Skeletal muscle cell (primary cell): ENCODE results near the gene SFXN3.

Experiments used
- DNase-seq: peaks from one replicate; pipeline ENCODE4 v3.0.0-alpha.2; 2010; ENCODE audit warnings: low read depth
- H3K4me3 ChIP-seq: 2 replicates; pipeline ENCODE4 v1.5.1; 2011; ENCODE audit warnings: low read depth, mild to moderate bottlenecking, control low read depth, low read length, moderate library complexity

SFXN3 gene

GRCh38 chr10:100998991-100999741 is 31.9 kb upstream of the SFXN3 start:
- peak overlapping the region; percentile 89 for H3K4me3 ChIP-seq
- DNase-seq: peak; percentile 47

GRCh38 chr10:100999742-101000126 is 31.3 kb upstream of the SFXN3 start, which contains the start of gene LZTS2:
TSS of gene LZTS2 (plus strand) at chr10:100999808. CDS start at chr10:101002539, 2,731 bp downstream.
- no peak for DNase-seq
- H3K4me3 ChIP-seq: peak within 1 kb of the TSS; percentile 89

- H3K4me3 ChIP-seq: peak overlapping the region; percentile 89
- DNase-seq: no peak
Observed at GRCh38 chr10:101000127-101000914, 30.7 kb upstream of the SFXN3 start.

- peak; percentile 80 for DNase-seq
- H3K4me3 ChIP-seq: peak overlapping the region; percentile 89
Observed at GRCh38 chr10:101000915-101001658, 29.9 kb upstream of the SFXN3 start.

- no peak for DNase-seq
- peak overlapping the region; percentile 89 for H3K4me3 ChIP-seq
Observed at GRCh38 chr10:101001659-101002035, 29.4 kb upstream of the SFXN3 start.

- no peak overlapping the region for H3K4me3 ChIP-seq
- DNase-seq: no peak
Observed at GRCh38 chr10:101002456-101002855, 28.6 kb upstream of the SFXN3 start.

- H3K4me3 ChIP-seq: no peak overlapping the region
- no peak for DNase-seq
Observed at GRCh38 chr10:101003639-101004206, 27.3 kb upstream of the SFXN3 start.

GRCh38 chr10:101005361-101005760 is 25.7 kb upstream of the SFXN3 start:
- no peak overlapping the region for H3K4me3 ChIP-seq
- DNase-seq: no peak

GRCh38 chr10:101005869-101006567 is 25.0 kb upstream of the SFXN3 start:
- no peak for DNase-seq
- no peak overlapping the region for H3K4me3 ChIP-seq

GRCh38 chr10:101006593-101007098 is 24.4 kb upstream of the SFXN3 start:
- no peak overlapping the region for H3K4me3 ChIP-seq
- DNase-seq: no peak

GRCh38 chr10:101007099-101007711 is 23.8 kb upstream of the SFXN3 start:
- no peak overlapping the region for H3K4me3 ChIP-seq
- DNase-seq: no peak

- H3K4me3 ChIP-seq: no peak overlapping the region
- DNase-seq: no peak
Observed at GRCh38 chr10:101007915-101008822, 22.9 kb upstream of the SFXN3 start.

- H3K4me3 ChIP-seq: no peak overlapping the region
- DNase-seq: no peak
Observed at GRCh38 chr10:101008823-101009423, 22.1 kb upstream of the SFXN3 start.

GRCh38 chr10:101010329-101010728 is 20.7 kb upstream of the SFXN3 start:
- no peak for DNase-seq
- no peak overlapping the region for H3K4me3 ChIP-seq

- H3K4me3 ChIP-seq: no peak overlapping the region
- DNase-seq: no peak
Observed at GRCh38 chr10:101011517-101012423, 19.3 kb upstream of the SFXN3 start.
